PC-3 (cell line): ENCODE measurements around the gene FAM114A1.

Source experiments
- EZH2 ChIP-seq: fragments of 300-600 bp; sonication (generic); IDR thresholded peaks from one replicate; pipeline ENCODE4 v1.6.1; 2017; ENCODE audit warnings: antibody characterized with exemption, mild to moderate bottlenecking, low read length; ENCODE audit not compliant: unreplicated experiment
- EZH2phosphoT487 ChIP-seq: fragments of 300-600 bp; sonication (generic); IDR thresholded peaks from 2 replicates; pipeline ENCODE4 v1.6.1; 2018; ENCODE audit warnings: mild to moderate bottlenecking, antibody characterized with exemption, low read length, borderline replicate concordance
- TF ChIP-seq, protein P1 (sequence below): fragments of 300-600 bp; sonication (generic); conservative IDR thresholded peaks from 2 replicates; pipeline ENCODE4 v1.5.1; 2017; ENCODE audit warnings: antibody characterized with exemption, low read depth, mild to moderate bottlenecking, low read length

- TF ChIP-seq EZH2, result no peak
- TF ChIP-seq, protein P1, sequence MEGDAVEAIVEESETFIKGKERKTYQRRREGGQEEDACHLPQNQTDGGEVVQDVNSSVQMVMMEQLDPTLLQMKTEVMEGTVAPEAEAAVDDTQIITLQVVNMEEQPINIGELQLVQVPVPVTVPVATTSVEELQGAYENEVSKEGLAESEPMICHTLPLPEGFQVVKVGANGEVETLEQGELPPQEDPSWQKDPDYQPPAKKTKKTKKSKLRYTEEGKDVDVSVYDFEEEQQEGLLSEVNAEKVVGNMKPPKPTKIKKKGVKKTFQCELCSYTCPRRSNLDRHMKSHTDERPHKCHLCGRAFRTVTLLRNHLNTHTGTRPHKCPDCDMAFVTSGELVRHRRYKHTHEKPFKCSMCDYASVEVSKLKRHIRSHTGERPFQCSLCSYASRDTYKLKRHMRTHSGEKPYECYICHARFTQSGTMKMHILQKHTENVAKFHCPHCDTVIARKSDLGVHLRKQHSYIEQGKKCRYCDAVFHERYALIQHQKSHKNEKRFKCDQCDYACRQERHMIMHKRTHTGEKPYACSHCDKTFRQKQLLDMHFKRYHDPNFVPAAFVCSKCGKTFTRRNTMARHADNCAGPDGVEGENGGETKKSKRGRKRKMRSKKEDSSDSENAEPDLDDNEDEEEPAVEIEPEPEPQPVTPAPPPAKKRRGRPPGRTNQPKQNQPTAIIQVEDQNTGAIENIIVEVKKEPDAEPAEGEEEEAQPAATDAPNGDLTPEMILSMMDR, result peak; percentile 29
- no peak for TF ChIP-seq EZH2phosphoT487
These were observed 126.1 kb downstream of the FAM114A1 start for GRCh38 chr4:38993683-38994082.
